GM19351 (cell line): ENCODE data around the gene MYH9.

Source experiments
- ATAC-seq: cut with Tn5 transposase; IDR thresholded peaks from one replicate; pipeline ENCODE4 v1.9.1; 2021; ENCODE audit warnings: mild to moderate bottlenecking, moderate library complexity; ENCODE audit not compliant: unreplicated experiment

The MYH9 gene

DNA sequence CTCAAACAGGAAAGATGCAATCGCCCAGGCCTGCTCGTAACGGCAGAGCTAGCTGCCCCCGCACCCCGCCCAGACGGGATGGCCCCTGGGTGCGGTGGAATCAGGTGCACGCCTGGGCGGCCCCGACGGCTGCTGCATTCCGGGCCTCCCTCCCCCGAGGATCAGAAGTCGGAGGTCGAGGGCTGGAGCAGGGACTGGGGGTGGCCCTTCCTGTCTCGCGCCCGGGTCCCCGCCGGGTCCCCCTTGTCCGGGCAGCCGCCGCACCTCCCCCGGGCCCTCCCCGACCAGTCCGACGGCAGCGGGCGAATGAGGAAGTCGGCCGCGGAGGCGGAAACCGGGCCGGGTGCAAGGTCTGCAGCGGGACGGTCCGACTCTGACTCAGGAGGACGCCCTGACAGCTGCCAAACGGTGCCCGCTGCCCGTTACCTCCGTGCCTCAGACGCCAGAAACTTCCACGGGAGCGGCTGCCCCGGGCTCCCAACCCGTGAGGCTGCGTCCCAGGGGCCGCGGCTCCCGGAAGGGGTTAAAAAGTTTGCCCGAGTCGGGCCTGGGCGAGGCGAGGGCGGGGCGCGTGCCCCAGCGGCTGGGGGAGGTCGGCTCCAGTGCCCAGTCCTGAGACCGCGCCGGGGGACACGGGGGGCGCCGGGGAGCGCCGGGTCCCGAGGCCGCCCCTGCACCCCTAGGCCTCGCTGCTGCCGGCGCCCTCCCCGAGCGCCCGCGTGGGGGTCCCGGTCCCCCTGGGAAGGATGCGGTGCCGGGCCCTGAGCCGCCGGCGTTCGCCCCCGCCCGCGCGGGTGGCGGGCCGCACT is 663 bp downstream of the MYH9 start:
- no peak for ATAC-seq

DNA sequence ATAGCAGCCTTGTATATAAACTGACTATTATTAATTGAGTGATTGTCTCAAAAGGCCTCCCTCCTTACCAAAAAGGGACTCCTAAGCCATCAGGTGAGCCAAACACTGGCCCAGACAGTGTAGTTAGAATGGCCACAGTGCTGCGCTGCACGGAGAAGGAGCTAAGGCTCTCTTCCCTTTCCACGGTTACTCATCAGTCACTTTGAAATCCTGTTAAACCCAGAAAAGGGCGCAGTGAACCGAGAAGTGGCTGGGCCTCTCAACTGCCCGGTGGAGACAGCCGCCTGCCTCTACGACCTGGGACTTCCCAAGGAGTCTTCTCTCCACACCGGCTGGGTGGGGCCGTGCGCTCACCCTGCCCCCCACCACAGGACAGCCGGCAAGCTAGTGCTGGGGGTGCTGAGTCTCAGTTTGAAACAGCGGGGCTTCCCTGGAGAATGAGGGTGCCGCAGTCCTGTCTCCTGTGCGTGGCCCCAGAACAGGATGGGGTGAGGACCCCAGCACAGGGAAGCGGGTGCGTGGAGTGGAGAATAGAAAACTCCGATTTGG is 1.3 kb downstream of the MYH9 start:
- ATAC-seq, result no peak

DNA sequence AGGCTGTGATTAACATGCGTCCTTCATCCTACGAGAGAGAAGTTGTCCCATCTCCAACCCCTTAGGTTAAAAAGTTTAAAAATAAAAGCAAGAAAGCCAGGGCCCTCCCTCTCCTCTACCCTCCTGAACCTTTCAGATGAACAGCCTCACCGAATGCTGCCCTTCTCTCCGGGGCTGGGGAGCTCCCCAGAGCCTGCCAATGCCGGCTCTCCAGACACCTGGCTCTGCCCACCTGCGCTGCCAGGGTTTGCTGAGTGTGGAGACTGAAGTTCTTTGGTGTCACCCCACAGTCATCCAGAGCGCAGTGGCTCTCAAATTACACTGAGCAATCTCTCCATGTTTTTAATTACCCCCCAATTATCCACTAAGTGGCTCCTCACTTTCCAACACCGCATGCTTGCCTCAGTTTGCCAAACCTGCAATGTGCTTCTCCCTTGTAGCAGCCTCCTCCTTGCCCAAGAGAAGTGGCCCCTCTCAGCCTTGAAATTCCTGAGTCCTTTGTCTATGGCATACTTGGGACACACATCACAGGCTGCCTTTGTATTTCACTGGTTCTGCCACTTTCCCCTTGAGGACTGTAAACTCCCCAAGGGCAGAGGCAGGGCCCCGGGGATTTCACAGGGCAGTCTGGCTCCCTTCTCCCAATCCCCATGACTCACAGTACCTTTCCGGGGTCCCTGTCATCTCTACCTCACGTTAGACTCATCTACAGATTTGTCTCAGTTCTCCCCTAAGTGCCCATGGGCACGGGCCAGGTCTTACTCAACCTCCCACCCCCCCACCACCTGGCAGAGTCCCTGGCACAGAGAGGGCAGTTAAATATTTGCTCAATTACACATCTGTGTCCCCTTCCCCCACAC is 2.0 kb downstream of the MYH9 start:
- no peak for ATAC-seq

DNA sequence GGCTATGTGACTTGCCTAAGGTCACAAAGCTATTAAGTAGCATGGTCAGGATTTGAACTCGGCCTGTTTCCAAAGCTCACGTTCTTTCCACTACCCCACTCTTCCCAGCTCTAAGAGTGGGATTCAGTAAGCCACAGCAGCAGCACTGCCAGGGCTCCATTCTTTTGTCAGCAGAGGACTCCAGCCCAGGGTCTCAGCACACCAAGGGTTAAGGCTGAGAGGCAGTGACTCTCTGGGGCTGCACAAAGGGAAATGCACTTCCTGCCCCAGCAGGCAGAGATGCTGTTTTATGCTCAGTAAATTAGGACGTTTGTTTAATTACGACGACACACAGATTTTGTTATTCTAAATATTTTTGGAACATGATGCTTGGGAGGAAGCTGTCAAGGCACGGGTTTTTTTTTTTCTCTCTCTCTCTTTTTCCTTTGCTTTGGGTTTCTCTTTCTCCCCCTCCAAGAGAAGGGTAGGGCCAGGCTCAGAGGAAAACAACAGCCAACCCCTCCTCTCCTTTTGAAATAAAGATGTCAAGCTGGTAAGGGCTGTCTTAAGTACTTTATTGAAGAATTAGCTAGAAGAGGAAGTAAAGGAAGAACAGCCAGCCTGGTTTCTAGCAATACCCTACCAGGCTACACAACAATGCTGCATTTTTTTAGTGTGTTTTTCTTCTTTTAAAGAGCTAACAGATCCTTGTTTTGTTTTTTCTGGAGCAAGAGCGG is 2.8 kb downstream of the MYH9 start:
- ATAC-seq, result no peak

DNA sequence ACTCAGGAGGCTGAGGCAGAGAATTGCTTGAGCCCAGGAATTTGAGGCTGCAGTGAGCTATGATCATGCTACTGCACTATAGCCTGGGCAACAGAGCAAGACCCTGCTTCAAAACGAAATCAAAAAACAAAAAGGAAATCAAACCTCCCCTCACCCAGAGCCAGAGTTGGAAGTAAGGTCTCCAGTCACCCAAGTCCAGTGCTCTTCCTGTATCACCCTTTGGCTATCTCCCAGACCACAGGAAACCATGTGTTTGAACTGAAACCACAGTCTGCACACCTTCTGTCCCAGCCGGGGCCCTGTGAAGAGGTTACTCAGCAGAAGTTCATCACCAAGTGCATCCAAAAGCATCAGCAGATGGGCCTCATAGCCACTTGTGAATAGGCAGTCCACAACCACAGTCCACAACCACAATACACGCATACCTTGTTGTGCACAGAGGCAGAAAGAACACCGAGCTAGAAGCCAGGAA is 4.6 kb downstream of the MYH9 start:
- peak; percentile 28 for ATAC-seq

DNA sequence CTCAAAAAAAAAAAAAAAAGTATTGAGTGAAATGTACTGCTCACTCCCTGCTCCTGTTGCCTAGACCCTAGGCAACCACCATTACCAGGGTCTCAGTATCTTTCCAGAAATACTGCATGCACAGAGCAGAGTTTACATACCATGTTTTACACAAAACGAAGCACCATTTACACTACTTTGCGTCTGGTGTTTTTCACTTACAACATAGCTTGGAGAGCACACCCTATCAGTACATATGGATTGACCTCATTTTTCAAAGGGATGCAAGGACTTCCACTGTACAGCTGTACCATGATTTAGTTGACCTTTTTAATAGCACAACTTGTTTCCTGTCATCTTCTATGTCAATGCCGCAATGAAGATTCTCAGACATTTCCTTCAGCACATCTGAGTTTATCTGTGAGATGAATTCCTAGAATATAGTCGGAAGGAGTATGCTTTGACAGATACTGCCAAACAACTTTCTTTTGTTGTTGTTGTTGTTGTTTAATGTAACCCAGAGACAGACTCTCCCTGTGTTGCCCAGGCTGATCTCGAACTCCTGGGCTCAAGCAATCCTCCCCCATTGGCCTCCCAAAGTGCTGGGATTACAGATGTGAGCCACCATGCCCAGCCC is 6.1 kb downstream of the MYH9 start:
- no peak for ATAC-seq

DNA sequence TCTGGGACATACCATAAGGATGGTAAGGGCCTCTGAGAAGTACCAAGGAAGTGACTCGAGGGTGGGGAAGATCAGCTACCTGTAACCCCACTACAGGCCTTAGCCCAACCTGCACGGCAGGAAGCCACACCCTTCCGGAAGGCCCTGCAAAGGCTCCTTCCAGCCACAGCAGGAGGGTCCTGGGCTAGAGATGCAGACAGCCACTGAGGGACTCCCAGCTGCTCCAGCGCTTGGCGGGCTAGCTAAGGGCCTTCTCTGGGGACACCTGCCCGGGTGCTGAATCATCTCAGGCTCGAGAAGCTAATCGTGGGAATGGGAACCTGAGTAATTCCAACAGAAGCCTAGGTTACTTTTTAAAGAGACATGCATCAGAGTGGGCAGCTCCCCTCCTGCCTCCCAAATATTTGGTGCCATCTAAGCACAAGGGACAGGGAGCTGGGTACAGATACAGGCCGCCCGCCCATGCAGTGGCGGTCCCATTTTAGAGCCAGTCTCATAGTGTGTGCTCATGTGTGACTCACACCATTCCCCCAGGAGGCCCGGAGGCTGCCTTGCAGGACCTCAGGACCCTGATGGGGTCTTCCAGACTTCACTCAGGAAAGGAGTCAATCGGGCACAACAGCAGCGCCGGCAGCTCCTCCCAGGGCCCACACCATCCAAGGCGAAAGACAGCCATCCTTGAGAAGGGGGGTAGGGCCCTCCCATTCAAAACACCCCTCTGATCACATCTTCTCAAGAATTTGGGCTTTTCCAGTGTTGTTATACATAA is 8.0 kb downstream of the MYH9 start:
- ATAC-seq, result no peak

DNA sequence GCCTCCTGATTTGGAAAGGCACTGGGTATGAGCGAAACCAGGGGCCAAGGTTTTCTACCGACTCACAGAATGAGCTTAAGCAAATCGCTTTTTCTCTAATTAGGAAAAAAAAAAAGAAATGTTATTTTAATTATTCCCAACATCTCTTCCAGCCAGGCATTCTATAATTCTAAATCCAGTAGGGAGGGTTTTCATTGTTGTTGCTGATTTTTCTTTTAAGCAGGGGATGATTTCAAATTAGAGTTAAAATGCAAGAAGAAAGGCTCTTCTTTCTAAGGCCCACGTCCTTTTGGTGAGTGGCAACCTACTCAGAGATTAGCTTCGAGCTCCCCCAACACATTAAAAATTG is 8.9 kb downstream of the MYH9 start:
- ATAC-seq, result no peak

DNA sequence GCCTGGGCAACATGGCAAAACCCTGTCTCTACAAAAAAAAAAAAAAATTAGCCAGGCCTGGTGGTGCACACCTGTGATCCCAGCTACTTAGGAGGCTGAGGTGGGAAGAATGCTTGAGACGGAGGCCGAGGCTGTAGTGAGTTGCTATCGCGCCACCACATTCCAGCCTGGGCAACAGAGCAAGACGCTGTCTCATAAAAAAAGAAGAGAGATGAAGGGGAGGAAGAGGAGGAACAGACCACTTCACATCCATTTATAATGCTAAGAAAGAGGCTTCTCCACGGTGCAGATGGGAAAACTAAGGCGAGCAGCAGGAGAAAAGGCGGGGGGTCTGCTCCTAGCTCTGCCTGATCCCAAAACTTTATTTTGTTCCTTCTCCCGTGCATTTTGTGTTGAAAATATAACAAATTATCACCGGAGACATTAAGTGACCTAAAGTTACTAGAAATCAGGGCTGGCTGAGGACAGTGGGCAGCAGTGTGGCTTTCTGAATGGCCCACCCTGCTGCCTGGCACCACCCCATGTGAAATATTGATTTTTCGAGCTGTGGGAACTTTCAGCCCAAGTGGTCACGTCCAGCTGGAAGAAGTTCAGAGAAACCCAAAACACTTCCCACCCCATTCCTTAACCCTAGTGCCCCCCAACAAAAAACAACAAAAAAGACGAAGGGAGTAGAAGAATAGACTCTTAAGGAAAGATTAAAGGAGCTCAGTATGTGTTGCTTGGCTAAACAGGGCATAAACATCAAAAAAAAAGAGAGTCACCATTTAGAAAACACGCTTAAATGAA is 9.5 kb downstream of the MYH9 start:
- ATAC-seq, result no peak

DNA sequence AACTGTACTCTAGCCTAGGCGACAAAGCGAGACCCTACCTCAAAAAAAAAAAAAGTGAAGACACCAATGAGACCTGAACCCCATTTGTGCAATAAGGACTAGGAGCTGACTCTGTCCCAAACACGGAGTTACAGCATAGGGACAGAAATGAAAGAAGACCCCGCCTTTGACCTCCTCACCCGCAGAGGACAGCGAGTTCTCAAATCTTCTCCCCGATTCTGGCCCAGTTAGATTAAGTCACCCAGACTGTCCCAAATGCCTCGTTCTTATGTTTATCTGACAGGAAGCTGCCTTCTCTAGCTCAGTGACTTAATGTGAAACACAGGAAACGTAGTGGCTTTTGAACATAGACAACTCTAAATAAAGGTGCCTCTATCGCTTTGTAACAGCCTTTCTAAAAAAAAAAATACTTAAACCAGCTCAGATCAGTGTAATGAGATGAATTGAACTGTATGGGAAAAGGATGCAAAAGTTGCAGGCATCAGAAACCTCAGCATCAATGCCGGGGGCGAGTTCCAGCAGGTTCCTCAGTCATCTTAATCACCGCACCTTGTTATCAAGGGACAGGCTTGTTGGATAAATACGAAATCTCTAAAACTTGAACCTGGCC is 10.6 kb downstream of the MYH9 start:
- no peak for ATAC-seq

DNA sequence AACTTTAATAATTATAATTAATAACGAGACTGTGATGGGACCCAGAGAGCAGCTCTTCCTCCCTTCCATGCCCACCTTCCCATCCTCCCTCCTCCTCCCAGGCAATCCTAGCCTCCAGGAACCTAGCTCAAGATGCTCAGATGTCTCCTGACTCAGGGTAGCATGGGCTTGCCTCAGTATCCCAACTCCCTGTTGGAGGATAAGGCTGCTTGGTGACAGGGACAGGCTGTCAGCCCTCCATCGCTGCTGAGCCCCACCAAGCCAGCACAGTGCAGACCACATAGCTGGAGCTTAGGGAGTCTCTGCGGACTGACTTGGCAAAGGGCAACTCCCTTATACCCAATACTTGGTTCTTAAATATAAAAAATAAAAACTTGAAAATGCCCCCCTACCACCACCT is 11.5 kb downstream of the MYH9 start:
- no peak for ATAC-seq

DNA sequence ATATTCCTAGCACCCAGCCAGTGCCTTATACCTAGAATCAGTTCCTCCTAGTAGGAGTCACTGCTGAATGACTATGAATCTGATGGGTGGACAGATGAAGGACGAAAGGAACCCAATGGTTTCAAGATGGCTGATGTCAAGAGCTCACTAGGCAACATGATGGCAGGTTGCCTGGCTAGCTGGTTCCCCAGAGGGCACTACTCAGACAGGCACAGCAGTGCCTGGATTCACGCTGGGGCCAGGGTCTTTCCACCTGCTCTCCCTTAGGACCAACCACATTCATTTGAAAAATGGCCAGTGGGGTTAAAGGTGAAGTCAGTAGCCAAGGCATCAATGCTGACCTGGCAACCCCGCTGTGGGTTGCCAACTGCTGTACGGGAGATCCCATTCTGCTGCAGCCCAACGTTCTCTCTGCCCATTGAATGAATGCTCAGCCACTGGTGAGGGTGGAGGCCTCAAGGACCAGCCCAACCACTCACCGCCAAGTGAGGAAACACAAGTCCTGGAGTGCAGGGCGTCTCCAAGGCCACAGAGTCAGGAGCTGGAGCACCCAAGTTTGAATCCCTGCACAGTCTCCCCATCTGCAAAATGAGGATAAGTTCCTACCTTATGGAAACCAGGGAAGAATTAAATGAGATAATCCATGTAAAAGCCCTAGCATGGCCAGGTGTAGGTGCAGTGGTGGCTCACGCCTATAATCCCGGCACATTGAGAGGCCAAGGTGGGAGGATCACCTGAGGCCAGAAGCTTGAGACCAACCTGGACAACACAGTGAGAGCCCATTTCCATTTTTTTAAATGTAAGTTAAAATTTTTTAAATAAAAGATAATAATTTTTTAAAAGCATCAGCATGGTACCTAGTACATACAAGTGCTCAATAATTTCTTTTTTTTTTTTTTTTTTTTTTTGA is 12.4 kb downstream of the MYH9 start:
- ATAC-seq, result no peak

DNA sequence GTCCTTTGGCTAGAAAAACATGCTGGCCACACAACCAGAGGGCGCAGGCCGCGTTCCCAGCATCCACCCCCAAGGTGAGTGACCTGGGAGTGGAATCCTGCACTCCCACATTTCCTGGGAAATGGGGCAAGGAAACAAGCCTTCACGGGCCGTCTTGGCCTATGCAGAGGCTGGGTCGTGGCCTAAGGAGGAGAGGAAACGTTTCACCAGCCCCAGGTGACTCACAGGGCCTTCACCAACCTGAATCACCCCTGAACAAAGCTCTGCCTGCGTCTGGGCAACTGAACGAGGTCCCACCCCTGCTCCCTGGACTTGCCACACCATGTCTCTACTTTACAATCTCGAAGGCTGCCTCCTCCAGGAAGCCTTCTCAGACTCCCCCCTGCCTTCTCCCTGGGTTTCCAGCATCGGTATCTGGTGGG is 13.2 kb downstream of the MYH9 start:
- ATAC-seq, result no peak

DNA sequence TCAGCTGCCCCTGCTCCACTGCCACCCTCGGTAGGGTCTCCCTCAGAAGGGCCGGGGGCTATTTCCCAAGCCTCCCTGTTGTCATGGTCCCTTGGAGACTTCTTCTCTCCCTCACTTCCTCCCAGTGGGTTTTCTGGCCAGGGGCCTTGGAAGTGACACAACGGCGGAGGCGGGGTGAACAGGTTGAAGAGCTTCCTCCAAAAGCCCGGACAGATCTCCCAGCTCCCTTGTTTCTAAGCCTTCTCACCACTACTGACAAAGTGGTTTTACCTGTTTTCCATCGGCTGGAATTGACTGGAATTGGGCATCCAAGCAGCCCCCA is 14.5 kb downstream of the MYH9 start:
- ATAC-seq, result no peak

DNA sequence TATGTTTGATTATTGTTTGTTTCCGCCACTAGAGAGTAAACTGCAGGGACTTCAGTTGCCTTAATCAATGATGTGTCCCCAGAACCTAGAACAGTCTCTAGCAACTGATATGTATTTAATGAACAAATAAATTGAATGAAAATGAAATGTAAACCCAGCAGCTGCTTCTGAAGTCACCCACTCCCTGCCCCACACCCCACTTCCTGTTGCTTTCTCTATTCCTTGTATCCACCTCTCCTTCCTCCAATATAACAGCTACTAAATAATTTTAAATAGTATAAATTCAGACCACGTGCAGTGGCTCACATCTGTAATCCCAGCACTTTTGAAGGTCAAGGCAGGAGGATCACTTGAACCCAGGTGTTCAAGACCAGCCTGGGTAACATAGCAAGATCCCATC is 15.8 kb downstream of the MYH9 start:
- ATAC-seq, result no peak

DNA sequence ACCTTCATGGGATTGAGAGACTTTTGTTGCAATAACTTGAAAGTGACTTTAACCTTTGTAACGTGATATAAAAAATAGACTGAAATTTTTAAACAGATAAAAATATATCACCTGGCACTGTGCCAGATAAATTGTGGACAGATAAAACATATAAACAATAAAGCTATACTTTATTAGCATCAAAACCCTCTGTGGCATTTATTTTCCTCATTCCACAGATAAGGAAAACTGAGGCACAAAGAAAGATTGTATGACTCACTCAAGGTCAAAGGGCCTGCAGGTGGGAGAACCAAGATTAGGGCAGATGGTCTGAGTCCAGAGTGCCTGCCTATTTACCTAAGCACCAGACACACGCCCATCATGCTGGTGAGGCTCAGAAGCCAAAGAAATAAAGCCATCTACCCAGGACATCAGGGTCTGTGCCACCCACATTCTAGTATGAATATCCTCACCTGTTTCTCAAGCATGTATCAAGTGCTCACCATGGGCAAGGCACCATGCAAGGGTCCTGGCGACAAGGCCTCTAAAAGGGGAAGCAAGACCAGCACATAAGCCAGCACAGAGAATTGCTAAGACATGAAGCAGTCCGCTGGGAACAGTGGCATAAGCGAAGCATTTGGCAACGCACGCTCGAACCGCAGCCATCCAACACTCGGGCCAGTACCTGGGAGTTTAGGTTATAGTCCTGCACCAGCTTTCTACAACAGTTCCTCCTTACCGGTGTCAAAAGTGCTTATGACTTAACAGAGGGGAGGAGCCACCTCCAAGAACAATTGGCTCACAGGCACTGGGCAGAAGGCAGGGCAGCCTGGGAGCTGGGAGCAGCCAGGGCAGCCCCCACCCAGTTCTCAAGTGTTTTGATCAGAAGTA is 17.6 kb downstream of the MYH9 start:
- ATAC-seq, result no peak
